Measurements from ENCODE around the gene RYR2. TPM values are rescaled to one million over a fixed set of nuclear protein-coding genes. Genes with fewer than 3 reads are reported as not detected.

The RYR2 gene
- total RNA-seq, 6 experiments from 2014 or later, result 0.02 to 0.43 (median 0.16) TPM

DNA sequence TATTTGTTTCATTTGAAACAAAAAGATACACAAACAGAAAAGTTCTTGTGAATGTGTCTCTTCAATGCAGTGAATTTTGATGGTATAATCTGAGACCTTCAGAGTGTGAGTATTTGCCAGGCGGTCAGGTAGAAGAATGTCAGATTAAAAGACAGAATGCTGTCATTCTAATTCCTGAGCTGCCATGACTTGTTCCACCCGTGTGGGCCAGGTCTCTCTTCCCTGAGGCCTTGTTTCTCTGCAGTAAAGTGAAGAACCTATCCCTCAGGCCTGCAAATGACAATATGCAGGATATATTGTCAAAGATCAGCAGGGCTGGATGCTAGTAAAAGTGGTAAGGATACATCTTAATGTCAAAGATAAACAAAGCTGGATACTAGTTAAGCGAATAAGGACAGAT is 737.4 kb downstream of the RYR2 start:
- H3K4me3 ChIP-seq, result no peak overlapping the region
- H3K27ac ChIP-seq, result no peak overlapping the region
- WGBS (ENCODE audit: insufficient coverage, low coverage, low lambda C conversion rate, missing lambda C conversion rate), result 67% methylated on average over 3 of the region's 3 CpGs
- intact Hi-C loops (cut with DNase I), result no loop called here
- TF ChIP-seq, protein P1, sequence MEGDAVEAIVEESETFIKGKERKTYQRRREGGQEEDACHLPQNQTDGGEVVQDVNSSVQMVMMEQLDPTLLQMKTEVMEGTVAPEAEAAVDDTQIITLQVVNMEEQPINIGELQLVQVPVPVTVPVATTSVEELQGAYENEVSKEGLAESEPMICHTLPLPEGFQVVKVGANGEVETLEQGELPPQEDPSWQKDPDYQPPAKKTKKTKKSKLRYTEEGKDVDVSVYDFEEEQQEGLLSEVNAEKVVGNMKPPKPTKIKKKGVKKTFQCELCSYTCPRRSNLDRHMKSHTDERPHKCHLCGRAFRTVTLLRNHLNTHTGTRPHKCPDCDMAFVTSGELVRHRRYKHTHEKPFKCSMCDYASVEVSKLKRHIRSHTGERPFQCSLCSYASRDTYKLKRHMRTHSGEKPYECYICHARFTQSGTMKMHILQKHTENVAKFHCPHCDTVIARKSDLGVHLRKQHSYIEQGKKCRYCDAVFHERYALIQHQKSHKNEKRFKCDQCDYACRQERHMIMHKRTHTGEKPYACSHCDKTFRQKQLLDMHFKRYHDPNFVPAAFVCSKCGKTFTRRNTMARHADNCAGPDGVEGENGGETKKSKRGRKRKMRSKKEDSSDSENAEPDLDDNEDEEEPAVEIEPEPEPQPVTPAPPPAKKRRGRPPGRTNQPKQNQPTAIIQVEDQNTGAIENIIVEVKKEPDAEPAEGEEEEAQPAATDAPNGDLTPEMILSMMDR (IDR thresholded peaks at IDR 0.05), result no peak
- TF ChIP-seq POLR2A (IDR thresholded peaks at IDR 0.05), result no peak
- ATAC-seq (no peak), DNase-seq (no peak)
- no peaks in the 10 kb centered on the region for H3K36me3 ChIP-seq
- H3K27me3 ChIP-seq, result no peaks in the 10 kb centered on the region
- H3K9me3 ChIP-seq, result no peaks in the 10 kb centered on the region
- H3K4me1 ChIP-seq, result no peaks in the 10 kb centered on the region

DNA sequence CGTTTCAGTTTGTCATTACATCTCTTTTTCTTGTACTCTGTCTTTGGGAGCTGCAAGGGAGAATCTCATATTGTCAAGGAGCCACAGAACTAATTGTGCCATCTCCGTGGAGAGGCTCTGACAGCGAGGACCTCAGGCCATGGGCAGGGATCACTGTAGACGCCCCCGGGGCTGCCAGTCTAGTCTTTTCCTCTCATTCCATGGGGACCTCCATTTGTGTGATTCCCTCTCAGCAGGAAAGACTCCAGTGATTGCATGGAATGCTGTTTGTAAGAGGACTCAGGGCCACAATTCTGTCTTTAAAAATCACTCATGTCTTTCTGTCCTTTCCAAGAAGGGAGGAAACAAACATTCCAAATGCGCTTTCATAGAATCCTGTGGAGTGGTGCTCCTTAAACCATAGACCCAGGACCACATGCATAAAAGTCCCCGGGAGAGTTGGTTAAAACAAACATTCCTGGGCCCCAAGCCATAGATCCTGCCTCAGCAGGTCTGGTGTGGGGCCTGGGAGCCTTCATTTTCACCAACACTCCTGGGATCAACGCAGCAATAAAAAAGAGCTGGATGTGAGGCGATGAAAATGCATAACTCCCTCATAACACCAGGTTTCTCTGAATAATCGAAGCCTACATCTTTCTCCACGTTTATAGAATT is 744.2 kb downstream of the RYR2 start:
- Histone ChIP-seq H3K9me3 (no peaks in the 10 kb centered on the region), H3K27me3 (no peaks in the 10 kb centered on the region), H3K36me3 (no peaks in the 10 kb centered on the region), H3K4me1 (no peaks in the 10 kb centered on the region), H3K4me3 (no peak overlapping the region), H3K27ac (no peak overlapping the region)
- TF ChIP-seq, protein P1 (IDR thresholded peaks at IDR 0.05), result no peak
- no peak for TF ChIP-seq POLR2A (IDR thresholded peaks at IDR 0.05)
- DNase-seq (no peak), ATAC-seq (no peak)
- intact Hi-C loops (cut with DNase I), result no loop called here
- WGBS (ENCODE audit: insufficient coverage, low coverage, low lambda C conversion rate, missing lambda C conversion rate), result 82% methylated on average over 11 of the region's 11 CpGs

GRCh38 chr1:237788069-237788468 is 746.1 kb downstream of the RYR2 start:
- DNase-seq (no peak), ATAC-seq (no peak)
- no peak overlapping the region for H3K27ac ChIP-seq
- H3K9me3 ChIP-seq, result no peaks in the 10 kb centered on the region
- WGBS (ENCODE audit: insufficient coverage, low coverage, low lambda C conversion rate, missing lambda C conversion rate), result 69% methylated on average over 3 of the region's 3 CpGs
- intact Hi-C loops (cut with DNase I), result no loop called here
- H3K4me3 ChIP-seq, result no peak overlapping the region
- H3K27me3 ChIP-seq, result no peaks in the 10 kb centered on the region
- no peaks in the 10 kb centered on the region for H3K36me3 ChIP-seq
- TF ChIP-seq, protein P1 (IDR thresholded peaks at IDR 0.05), result no peak
- TF ChIP-seq POLR2A (IDR thresholded peaks at IDR 0.05), result no peak
- H3K4me1 ChIP-seq, result no peaks in the 10 kb centered on the region

DNA sequence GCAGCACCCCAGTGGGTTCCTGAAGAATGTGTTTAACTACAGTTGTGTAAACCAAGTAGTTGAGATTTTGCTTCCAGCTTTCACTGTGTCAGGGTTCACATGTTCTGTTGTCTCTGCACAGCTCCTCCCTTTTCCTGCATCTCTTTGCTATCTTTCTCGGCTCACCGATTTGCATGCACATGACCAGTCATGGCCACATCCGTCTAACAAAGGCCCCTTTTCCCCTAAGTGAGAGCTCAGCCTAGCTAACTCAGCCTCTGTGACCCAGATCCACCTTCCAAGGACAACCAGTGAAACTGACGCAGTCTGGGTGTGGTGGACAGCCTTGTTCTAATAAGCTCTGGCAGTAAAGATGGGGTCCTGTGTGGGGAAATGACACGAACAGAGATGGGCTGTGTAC is 747.6 kb downstream of the RYR2 start:
- peak in 1 of 4 donors; percentile 15 for ATAC-seq
- no peak overlapping the region for H3K4me3 ChIP-seq
- no peaks in the 10 kb centered on the region for H3K9me3 ChIP-seq
- WGBS (ENCODE audit: insufficient coverage, low coverage, low lambda C conversion rate, missing lambda C conversion rate), result 71% methylated on average over 5 of the region's 5 CpGs
- no peaks in the 10 kb centered on the region for H3K36me3 ChIP-seq
- DNase-seq, result no peak
- H3K27me3 ChIP-seq, result no peaks in the 10 kb centered on the region
- H3K27ac ChIP-seq, result no peak overlapping the region
- TF ChIP-seq, protein P1 (IDR thresholded peaks at IDR 0.05), result no peak
- TF ChIP-seq POLR2A (IDR thresholded peaks at IDR 0.05), result no peak
- intact Hi-C loops (cut with DNase I), result no loop called here
- peaks cover 0 to 4% (median 0%) of the 10 kb centered on the region in 4 donors for H3K4me1 ChIP-seq
